Mesenchymal stem cell (in vitro differentiated cells and primary cell): ENCODE measurements around the gene UBE2Q1.

Experiments used
- DNase-seq: peaks from one replicate; pipeline ENCODE4 v3.0.0-alpha.2; 2013
- H2AFZ ChIP-seq: one replicate; pipeline ENCODE4 v1.6.1; 2013; ENCODE audit warnings: low read depth, mild to moderate bottlenecking, control low read depth, inconsistent platforms, low read length, moderate library complexity
- H2AK5ac ChIP-seq: 2 replicates; pipeline ENCODE4 v1.6.1; 2013; ENCODE audit warnings: low read length, moderate library complexity, mild to moderate bottlenecking, inconsistent platforms; ENCODE audit not compliant: severe bottlenecking
- H2BK120ac ChIP-seq: one replicate; pipeline ENCODE4 v1.6.1; 2013; ENCODE audit warnings: low read depth, mild to moderate bottlenecking, inconsistent platforms, low read length, moderate library complexity
- H2BK12ac ChIP-seq, 2 experiments: one replicate each; pipeline ENCODE4 v1.6.1; 2013; ENCODE audit warnings: inconsistent platforms in 2 of 2, low read length in 2 of 2, mild to moderate bottlenecking in 2 of 2, moderate library complexity in 2 of 2, control low read depth in 1 of 2
- H2BK15ac ChIP-seq: one replicate; pipeline ENCODE4 v1.6.1; 2013; ENCODE audit warnings: mild to moderate bottlenecking, low read depth, inconsistent platforms; ENCODE audit not compliant: poor library complexity, severe bottlenecking
- H2BK5ac ChIP-seq: 2 replicates; pipeline ENCODE4 v1.6.1; 2013; ENCODE audit warnings: low read depth, mild to moderate bottlenecking, low read length, control low read depth, inconsistent platforms; ENCODE audit not compliant: poor library complexity, severe bottlenecking
- H3K14ac ChIP-seq, 2 experiments: one replicate each; pipeline ENCODE4 v1.6.1; 2013; ENCODE audit warnings: inconsistent platforms in 2 of 2, low read length in 2 of 2, control low read depth in 1 of 2, mild to moderate bottlenecking in 1 of 2, moderate library complexity in 1 of 2
- H3K18ac ChIP-seq, 2 experiments: one replicate each; pipeline ENCODE4 v1.6.1; 2013; ENCODE audit warnings: inconsistent platforms in 2 of 2, low read length in 2 of 2, control low read depth in 1 of 2, low read depth in 1 of 2, mild to moderate bottlenecking in 1 of 2
- H3K23ac ChIP-seq, 2 experiments: one replicate each; pipeline ENCODE4 v1.6.1; 2013; ENCODE audit warnings: inconsistent platforms in 2 of 2, low read length in 2 of 2, mild to moderate bottlenecking in 2 of 2, moderate library complexity in 2 of 2, control low read depth in 1 of 2
- H3K27ac ChIP-seq: 2 replicates; pipeline ENCODE4 v1.5.1; 2013; ENCODE audit warnings: mild to moderate bottlenecking, moderate library complexity, low read length, control low read depth, inconsistent platforms; ENCODE audit not compliant: poor library complexity, severe bottlenecking
- H3K27me3 ChIP-seq, 2 experiments: 2 replicates each; pipeline versions ENCODE4 v1.6.1 to v1.7.0; 2013; ENCODE audit warnings: low read length in 2 of 2, mild to moderate bottlenecking in 2 of 2, moderate library complexity in 2 of 2, control low read depth in 1 of 2, inconsistent platforms in 1 of 2; ENCODE audit not compliant: control insufficient read depth in 1 of 2, insufficient read depth in 1 of 2
- H3K36me3 ChIP-seq, 2 experiments: 2 replicates each; pipeline versions ENCODE4 v1.6.1 to v1.7.0; 2013; ENCODE audit warnings: low read length in 2 of 2, control low read depth in 1 of 2, inconsistent platforms in 1 of 2, low read depth in 1 of 2, mild to moderate bottlenecking in 1 of 2; ENCODE audit not compliant: insufficient read depth in 2 of 2, control insufficient read depth in 1 of 2
- H3K4ac ChIP-seq, 2 experiments: one replicate each; pipeline ENCODE4 v1.6.1; 2013; ENCODE audit warnings: inconsistent platforms in 2 of 2, low read length in 2 of 2, mild to moderate bottlenecking in 2 of 2, moderate library complexity in 2 of 2, control low read depth in 1 of 2, low read depth in 1 of 2
- H3K4me1 ChIP-seq: 2 replicates; pipeline ENCODE4 v1.6.1; 2013; ENCODE audit warnings: low read depth, low read length, control low read depth; ENCODE audit not compliant: control insufficient read depth, insufficient read depth
- H3K4me2 ChIP-seq: 2 replicates; pipeline ENCODE4 v1.6.1; 2013; ENCODE audit warnings: low read length, mild to moderate bottlenecking, inconsistent platforms; ENCODE audit not compliant: poor library complexity, severe bottlenecking
- H3K4me3 ChIP-seq, 2 experiments: 2 replicates each; pipeline versions ENCODE4 v1.5.1 to v1.7.0; 2013; ENCODE audit warnings: low read length in 2 of 2, mild to moderate bottlenecking in 2 of 2, control low read depth in 1 of 2, low read depth in 1 of 2; ENCODE audit not compliant: insufficient read depth in 1 of 2
- H3K79me1 ChIP-seq: replicated peaks from 2 replicates; pipeline ENCODE4 v1.6.1; 2013; ENCODE audit warnings: mild to moderate bottlenecking, control low read depth, low read length, inconsistent platforms; ENCODE audit not compliant: poor library complexity, severe bottlenecking
- H3K9ac ChIP-seq: 2 replicates; pipeline ENCODE4 v1.7.0; 2013; ENCODE audit warnings: mild to moderate bottlenecking, low read length, moderate library complexity
- H3K9me3 ChIP-seq: 2 replicates; pipeline ENCODE4 v1.7.0; 2013; ENCODE audit warnings: mild to moderate bottlenecking, low read length; ENCODE audit not compliant: control insufficient read depth
- H4K8ac ChIP-seq: one replicate; pipeline ENCODE4 v1.6.1; 2013; ENCODE audit warnings: inconsistent platforms, mild to moderate bottlenecking, low read length, moderate library complexity
- H4K91ac ChIP-seq: one replicate; pipeline ENCODE4 v1.6.1; 2013; ENCODE audit warnings: mild to moderate bottlenecking, low read length, inconsistent platforms
- WGBS: methylation state at CpG from one replicate; pipeline ENCODE4 v1.1.7; 2013; ENCODE audit warnings: mixed read lengths; 5-methylcytosine and 5-hydroxymethylcytosine counted together

UBE2Q1 gene

DNA sequence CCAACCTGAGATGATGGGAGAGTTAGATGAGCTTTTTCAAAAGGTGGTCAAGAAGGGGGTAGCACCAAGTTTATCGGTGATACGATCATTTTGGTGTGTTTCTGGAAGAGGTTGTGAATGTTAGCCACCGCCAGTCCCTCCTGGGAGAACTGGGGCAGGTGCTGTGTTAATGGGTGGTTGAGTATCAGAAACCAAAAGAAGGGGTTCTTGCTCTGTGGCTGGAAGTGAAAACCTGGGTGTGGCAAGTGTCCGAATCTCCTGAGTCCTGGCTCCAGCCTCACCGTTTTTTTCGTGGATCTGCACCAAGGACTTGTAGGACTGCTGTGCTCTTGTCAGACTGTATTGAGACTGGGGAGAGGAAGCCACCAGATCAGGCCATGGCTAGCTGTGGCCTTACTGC is 7.8 kb downstream of the UBE2Q1 start:
- 81% methylated on average over 6 of the region's 6 CpGs for WGBS
- Histone ChIP-seq H3K27me3 (no peaks in the 10 kb centered on the region), H3K9me3 (no peaks in the 10 kb centered on the region), H3K27ac (no peak overlapping the region), H2BK15ac (no peak overlapping the region), H2BK120ac (no peak overlapping the region), H3K14ac (no peak overlapping the region), H3K4me1 (peaks cover 7% of the 10 kb centered on the region), H3K79me1 (peaks cover 45% of the 10 kb centered on the region), H2AFZ (no peak overlapping the region), H3K4ac (no peak overlapping the region), H2BK5ac (no peak overlapping the region), H3K4me3 (no peak overlapping the region), H4K91ac (no peak overlapping the region), H2BK12ac (no peak overlapping the region), H4K8ac (no peak overlapping the region), H3K4me2 (no peak overlapping the region), H3K36me3 (peaks cover 59 to 72% of the 10 kb centered on the region in 2 experiments), H3K9ac (no peak overlapping the region), H3K18ac (no peak overlapping the region), H3K23ac (no peak overlapping the region), H2AK5ac (no peak overlapping the region)
- DNase-seq = no peak

DNA sequence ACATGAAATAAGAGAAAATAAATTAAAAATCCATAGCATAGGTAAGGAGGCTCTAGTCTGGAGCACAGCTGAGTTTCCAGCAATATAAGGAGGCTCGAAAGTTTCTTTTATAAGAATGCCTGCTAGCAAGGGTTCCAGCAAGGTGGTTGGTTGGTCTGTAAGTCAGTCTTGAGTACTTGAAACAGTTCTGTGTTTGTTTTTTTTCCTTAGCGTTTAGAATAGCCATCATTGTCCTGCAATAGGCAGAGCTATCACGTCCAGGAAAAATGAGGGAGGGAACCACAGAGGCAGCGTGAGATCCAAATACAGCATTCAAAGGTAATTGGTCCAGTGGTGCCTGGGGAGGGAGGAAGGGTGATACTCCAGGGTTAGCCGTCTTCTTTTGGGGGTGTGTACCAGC is 8.4 kb downstream of the UBE2Q1 start:
- no peak overlapping the region for H3K27ac ChIP-seq
- peaks cover 5% of the 10 kb centered on the region for H3K4me1 ChIP-seq
- H3K36me3 ChIP-seq = peaks cover 53 to 66% of the 10 kb centered on the region in 2 experiments
- 83% methylated on average over 5 of the region's 5 CpGs for WGBS
- no peak overlapping the region for H3K4me2 ChIP-seq
- H3K9me3 ChIP-seq = no peaks in the 10 kb centered on the region
- H3K79me1 ChIP-seq = peaks cover 39% of the 10 kb centered on the region
- DNase-seq = no peak
- no peak overlapping the region for H3K23ac ChIP-seq
- H3K14ac ChIP-seq = no peak overlapping the region
- H2AFZ ChIP-seq = no peak overlapping the region
- H3K27me3 ChIP-seq = peaks cover 0 to under 1% of the 10 kb centered on the region in 2 experiments
- no peak overlapping the region for H3K9ac ChIP-seq
- no peak overlapping the region for H3K4me3 ChIP-seq
- no peak overlapping the region for H2BK120ac ChIP-seq
- H3K4ac ChIP-seq = no peak overlapping the region
- no peak overlapping the region for H3K18ac ChIP-seq
- H2BK12ac ChIP-seq = no peak overlapping the region
- no peak overlapping the region for H4K91ac ChIP-seq
- H2BK5ac ChIP-seq = no peak overlapping the region
- no peak overlapping the region for H2AK5ac ChIP-seq
- H2BK15ac ChIP-seq = no peak overlapping the region
- no peak overlapping the region for H4K8ac ChIP-seq

DNA sequence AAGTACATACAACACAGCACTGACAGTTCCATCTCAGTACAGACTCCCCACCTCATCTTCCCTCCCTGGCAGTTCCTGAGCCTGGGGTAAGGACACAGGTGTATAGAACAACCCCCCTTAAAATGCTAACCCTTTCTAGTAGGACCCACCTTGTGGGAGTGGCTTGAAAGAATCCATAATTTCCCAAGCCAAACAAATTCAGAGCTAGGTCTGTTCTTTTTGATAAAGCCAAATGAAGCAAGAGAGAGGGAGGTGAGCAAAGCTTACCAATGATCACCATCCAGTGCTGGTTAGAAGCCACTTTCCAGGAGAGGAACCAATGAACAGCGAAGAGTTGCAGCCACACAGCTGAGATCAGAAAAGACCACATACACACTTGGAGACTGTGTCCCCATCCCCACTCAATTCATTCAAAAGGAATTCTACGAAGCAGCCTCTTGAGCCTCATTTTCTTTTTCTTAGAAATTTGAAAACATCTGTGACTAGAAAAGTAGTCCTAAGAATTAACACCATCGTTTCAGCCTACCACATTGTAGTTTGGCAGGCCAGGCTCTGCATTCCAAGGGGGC is 9.2 kb downstream of the UBE2Q1 start:
- H3K4me1 ChIP-seq = peaks cover 5% of the 10 kb centered on the region
- H3K4me3 ChIP-seq = no peak overlapping the region
- H3K27me3 ChIP-seq = peaks cover 8 to 9% of the 10 kb centered on the region in 2 experiments
- H2AFZ ChIP-seq = no peak overlapping the region
- H3K27ac ChIP-seq = no peak overlapping the region
- H2AK5ac ChIP-seq = no peak overlapping the region
- H3K14ac ChIP-seq = no peak overlapping the region
- peaks cover 45 to 58% of the 10 kb centered on the region in 2 experiments for H3K36me3 ChIP-seq
- no peak overlapping the region for H4K91ac ChIP-seq
- WGBS = 100% methylated on average over 3 of the region's 3 CpGs
- no peak overlapping the region for H2BK15ac ChIP-seq
- no peak overlapping the region for H3K4me2 ChIP-seq
- H4K8ac ChIP-seq = no peak overlapping the region
- H2BK120ac ChIP-seq = no peak overlapping the region
- no peak overlapping the region for H3K18ac ChIP-seq
- peaks cover 32% of the 10 kb centered on the region for H3K79me1 ChIP-seq
- H3K23ac ChIP-seq = no peak overlapping the region
- no peaks in the 10 kb centered on the region for H3K9me3 ChIP-seq
- no peak overlapping the region for H2BK12ac ChIP-seq
- H3K9ac ChIP-seq = peak overlapping the region; percentile 9
- no peak for DNase-seq
- no peak overlapping the region for H2BK5ac ChIP-seq
- no peak overlapping the region for H3K4ac ChIP-seq

DNA sequence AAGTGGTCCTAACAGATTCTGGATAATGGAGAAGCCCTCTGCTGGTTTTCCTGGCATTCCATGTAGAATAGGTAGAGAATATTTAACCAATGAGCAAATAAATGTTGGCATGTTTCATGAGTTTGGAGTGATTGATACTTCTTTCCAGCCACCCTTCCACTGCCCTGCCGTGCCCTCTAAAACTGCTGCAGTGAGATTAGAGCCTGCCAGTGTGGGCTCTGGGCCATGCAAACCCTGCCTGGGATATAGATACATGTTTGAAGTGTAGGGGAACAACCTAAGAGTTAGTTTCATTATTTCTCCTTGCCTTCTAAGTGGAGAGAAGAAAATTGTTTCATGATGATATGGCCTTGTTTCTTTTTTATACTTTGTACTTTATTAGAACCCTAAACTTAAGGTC is 10.4 kb downstream of the UBE2Q1 start:
- no peak overlapping the region for H3K27ac ChIP-seq
- H2BK15ac ChIP-seq = no peak overlapping the region
- peaks cover 25% of the 10 kb centered on the region for H3K79me1 ChIP-seq
- no peak overlapping the region for H2AFZ ChIP-seq
- no peak overlapping the region for H4K8ac ChIP-seq
- H3K23ac ChIP-seq = no peak overlapping the region
- H3K9ac ChIP-seq = peak overlapping the region; percentile 9
- peaks cover 18 to 19% of the 10 kb centered on the region in 2 experiments for H3K27me3 ChIP-seq
- H2BK120ac ChIP-seq = no peak overlapping the region
- H3K18ac ChIP-seq = no peak overlapping the region
- H3K14ac ChIP-seq = no peak overlapping the region
- H3K4me2 ChIP-seq = no peak overlapping the region
- H2AK5ac ChIP-seq = no peak overlapping the region
- DNase-seq = no peak
- H4K91ac ChIP-seq = no peak overlapping the region
- H3K36me3 ChIP-seq = peaks cover 37 to 46% of the 10 kb centered on the region in 2 experiments
- H3K4ac ChIP-seq = no peak overlapping the region
- no peak overlapping the region for H2BK5ac ChIP-seq
- H3K4me1 ChIP-seq = peaks cover 5% of the 10 kb centered on the region
- H3K9me3 ChIP-seq = no peaks in the 10 kb centered on the region
- WGBS = 91% methylated on average over 1 of the region's 1 CpG
- H3K4me3 ChIP-seq = no peak overlapping the region
- H2BK12ac ChIP-seq = no peak overlapping the region
